A549 (cell line): ENCODE measurements around the gene NEURL2. TPM values are rescaled to one million over a fixed set of nuclear protein-coding genes. Genes with fewer than 3 reads are reported as not detected.

Experiments used
- ATAC-seq, 2 experiments: fragments of 200-7000 bp in 1 of 2; fragments of >200 bp in 1 of 2; cut with Nextera tagmentation in 1 of 2; cut with Tn5 transposase in 1 of 2; 3 replicates each; pipeline versions ENCODE4 v1.8.0 to v1.9.1; 2018 to 2020; ENCODE audit warnings: mild to moderate bottlenecking in 1 of 2, moderate library complexity in 1 of 2
- CTCF ChIA-PET: fragments of 300-600 bp; sonication (Branson Sonifier 250); formaldehyde crosslinking; extraction: SDS; loops from one replicate; lab custom pipeline; 2021; ENCODE audit warnings: antibody characterized with exemption, inconsistent platforms; lab: Yijun Ruan, JAX
- POLR2A ChIA-PET: fragments of 350-600 bp; formaldehyde crosslinking; extraction: SDS; loops from one replicate; lab custom pipeline; 2021; ENCODE audit warnings: antibody characterized with exemption, inconsistent platforms; lab: Yijun Ruan, JAX
- DNase-seq, 2 experiments: peaks; one replicate each; pipeline versions ENCODE4 v3.0.0 to v3.0.0-alpha.2; 2011 to 2016; ENCODE audit warnings: low read depth in 1 of 2, low spot score in 1 of 2
- FAIRE-seq: peaks from 2 replicates; lab custom pipeline; 2011; peaks lifted over from hg19 to GRCh38; lab: Jason Lieb, UNC
- H3K27ac ChIP-seq, 2 experiments: fragments of >200 bp; sonication (Bioruptor Twin); formaldehyde crosslinking; 3 replicates each; pipeline ENCODE4 v1.5.1; 2016 to 2017
- H3K4me1 ChIP-seq: fragments of >200 bp; sonication (Bioruptor Twin); formaldehyde crosslinking; 3 replicates; pipeline ENCODE4 v1.6.1; 2016
- H3K4me2 ChIP-seq: fragments of >200 bp; sonication (Bioruptor Twin); formaldehyde crosslinking; 3 replicates; pipeline ENCODE4 v1.6.1; 2016
- H3K4me3 ChIP-seq: fragments of >200 bp; sonication (Bioruptor Twin); formaldehyde crosslinking; 3 replicates; pipeline ENCODE4 v1.5.1; 2016
- H3K9me3 ChIP-seq: fragments of >200 bp; sonication (Bioruptor Twin); formaldehyde crosslinking; 3 replicates; pipeline ENCODE4 v1.6.1; 2016
- CBX8 ChIP-seq: fragments of 200-600 bp; sonication (generic); IDR thresholded peaks from 2 replicates; pipeline ENCODE4 v1.6.1; 2016
- CEBPB ChIP-seq, 2 experiments: fragments of >200 bp in 1 of 2; sonication (Bioruptor Twin) in 1 of 2; formaldehyde crosslinking in 1 of 2; IDR thresholded peaks; 2 replicates each; pipeline ENCODE4 v1.6.1; 2012 to 2016
- CHD2 ChIP-seq: fragments of 150-350 bp; IDR thresholded peaks from 2 replicates; pipeline ENCODE4 v1.6.1; 2014; ENCODE audit warnings: low read length; ENCODE audit not compliant: partially characterized antibody
- CHD4 ChIP-seq: fragments of 200-600 bp; sonication (generic); IDR thresholded peaks from 2 replicates; pipeline ENCODE4 v1.6.1; 2016; ENCODE audit warnings: antibody characterized with exemption, mild to moderate bottlenecking, borderline replicate concordance
- EHF ChIP-seq: fragments of 250-450 bp; sonication (Bioruptor Pico); IDR thresholded peaks from 2 replicates; pipeline ENCODE4 v1.5.0; 2020; ENCODE audit warnings: mild to moderate bottlenecking
- EHMT2 ChIP-seq: fragments of 200-600 bp; sonication (generic); IDR thresholded peaks from 2 replicates; pipeline ENCODE4 v1.6.1; 2016; ENCODE audit warnings: antibody characterized with exemption, low read depth, mild to moderate bottlenecking, moderate library complexity
- ESRRA ChIP-seq: fragments of 150-350 bp; IDR thresholded peaks from 2 replicates; pipeline ENCODE4 v1.6.1; 2014; ENCODE audit warnings: mild to moderate bottlenecking, low read length, borderline replicate concordance
- GATA3 ChIP-seq: IDR thresholded peaks from 2 replicates; pipeline ENCODE4 v1.6.1; 2012; ENCODE audit warnings: borderline replicate concordance
- HOXB13 ChIP-seq: fragments of 250-450 bp; sonication (Bioruptor Pico); IDR thresholded peaks from 2 replicates; pipeline ENCODE4 v1.5.0; 2020; ENCODE audit warnings: low read depth, mild to moderate bottlenecking, moderate library complexity
- HOXB5 ChIP-seq: fragments of 250-450 bp; sonication (Bioruptor Pico); IDR thresholded peaks from 2 replicates; pipeline ENCODE4 v1.5.0; 2020; ENCODE audit warnings: mild to moderate bottlenecking, moderate library complexity
- JUN ChIP-seq, 2 experiments: fragments of >200 bp; sonication (Bioruptor Twin); formaldehyde crosslinking; IDR thresholded peaks; 2 replicates in 1 of 2; 3 replicates in 1 of 2; pipeline ENCODE4 v1.6.1; 2016 to 2017
- MAFK ChIP-seq: fragments of 450-650 bp; IDR thresholded peaks from 2 replicates; pipeline ENCODE4 v1.6.1; 2014; ENCODE audit not compliant: partially characterized antibody
- MYC ChIP-seq: IDR thresholded peaks from 2 replicates; pipeline ENCODE4 v1.6.1; 2012; ENCODE audit warnings: mild to moderate bottlenecking, inconsistent platforms, low read length, improper control_type of control experiment, borderline replicate concordance
- NFE2L2 ChIP-seq: fragments of 150-350 bp; conservative IDR thresholded peaks from 2 replicates; pipeline ENCODE4 v1.6.1; 2014; ENCODE audit warnings: low read length
- NPAS2 ChIP-seq: fragments of 250-450 bp; sonication (Bioruptor Pico); IDR thresholded peaks from 2 replicates; pipeline ENCODE4 v1.8.0; 2022; ENCODE audit warnings: mild to moderate bottlenecking, moderate library complexity, borderline replicate concordance
- NR3C1 ChIP-seq: fragments of >200 bp; sonication (Bioruptor Twin); formaldehyde crosslinking; IDR thresholded peaks from 3 replicates; pipeline ENCODE4 v1.6.1; 2017
- POLR2A ChIP-seq: IDR thresholded peaks from 2 replicates; pipeline ENCODE4 v1.6.1; 2012; ENCODE audit warnings: mild to moderate bottlenecking, low read length
- POLR2AphosphoS2 ChIP-seq: conservative IDR thresholded peaks from 2 replicates; pipeline ENCODE4 v1.6.1; 2012; ENCODE audit warnings: low read length, improper control_type of control experiment, inconsistent platforms
- RAD21 ChIP-seq, 2 experiments: fragments of >200 bp in 1 of 2; sonication (Bioruptor Twin) in 1 of 2; formaldehyde crosslinking in 1 of 2; IDR thresholded peaks in 1 of 2; conservative IDR thresholded peaks in 1 of 2; 2 replicates in 1 of 2; 3 replicates in 1 of 2; pipeline ENCODE4 v1.6.1; 2012 to 2018; ENCODE audit warnings: inconsistent platforms in 1 of 2
- RCOR1 ChIP-seq: fragments of 150-350 bp; IDR thresholded peaks from 2 replicates; pipeline ENCODE4 v1.6.1; 2014; ENCODE audit warnings: antibody characterized with exemption, low read length, low read depth
- RNF2 ChIP-seq: fragments of 200-600 bp; sonication (generic); IDR thresholded peaks from 2 replicates; pipeline ENCODE4 v1.6.1; 2016; ENCODE audit warnings: low read depth, mild to moderate bottlenecking, antibody characterized with exemption, moderate library complexity, borderline replicate concordance
- SMC3 ChIP-seq: fragments of >200 bp; sonication (Bioruptor Twin); formaldehyde crosslinking; IDR thresholded peaks from 3 replicates; pipeline ENCODE4 v1.6.1; 2018; ENCODE audit warnings: inconsistent platforms
- SREBF2 ChIP-seq: fragments of 450-650 bp; IDR thresholded peaks from 2 replicates; pipeline ENCODE4 v1.6.1; 2014; ENCODE audit warnings: mild to moderate bottlenecking, moderate library complexity
- TFCP2L1 ChIP-seq: fragments of 250-450 bp; sonication (Bioruptor Pico); IDR thresholded peaks from 2 replicates; pipeline ENCODE4 v1.5.0; 2021; ENCODE audit warnings: mild to moderate bottlenecking
- TP53 ChIP-seq: fragments of 250-450 bp; sonication (Bioruptor Pico); IDR thresholded peaks from 2 replicates; pipeline ENCODE4 v1.5.0; 2021; ENCODE audit warnings: mild to moderate bottlenecking, moderate library complexity
- ZC3H11A ChIP-seq: fragments of 450-650 bp; IDR thresholded peaks from 2 replicates; pipeline ENCODE4 v1.6.1; 2014; ENCODE audit warnings: antibody characterized with exemption, mild to moderate bottlenecking
- WGBS: methylation state at CpG from one replicate; pipeline ENCODE4 v1.1.6; 2017; ENCODE audit errors: missing lambda C conversion rate; 5-methylcytosine and 5-hydroxymethylcytosine counted together
- polyA plus RNA-seq, 4 experiments: library from polyadenylated mRNA; depleted of rRNA in 3 of 4; stranded (reverse); fragments of >200 nt; fragmentation: RNase III in 1 of 4; extraction: RNeasy Plus Mini Kit Qiagen cat#74134 plus additional on column Dnase treatment in 1 of 4; gene quantifications; 2 replicates in 3 of 4; 3 replicates in 1 of 4; pipeline ENCODE4 v1.2.3, GENCODE V29; 2011 to 2017
- TF ChIP-seq, protein P1 (sequence below): IDR thresholded peaks from 2 replicates; pipeline ENCODE4 v1.6.1; 2012; ENCODE audit warnings: low read depth, borderline replicate concordance
- TF ChIP-seq, protein P2 (sequence below): IDR thresholded peaks from 2 replicates; pipeline ENCODE4 v1.6.1; 2012
- TF ChIP-seq, protein P3 (sequence below): fragments of >200 bp; sonication (Bioruptor Twin); formaldehyde crosslinking; IDR thresholded peaks from 3 replicates; pipeline ENCODE4 v1.5.1; 2016
- TF ChIP-seq, protein P4 (sequence below): fragments of >200 bp; sonication (Bioruptor Twin); formaldehyde crosslinking; IDR thresholded peaks from 2 replicates; pipeline ENCODE4 v1.6.1; 2016
- TF ChIP-seq, protein P5 (sequence below): fragments of 250-450 bp; sonication (Bioruptor Pico); IDR thresholded peaks from 2 replicates; pipeline ENCODE4 v1.5.0; 2021; ENCODE audit warnings: mild to moderate bottlenecking, moderate library complexity, borderline replicate concordance
- TF ChIP-seq, protein P6 (sequence below): IDR thresholded peaks from 2 replicates; pipeline ENCODE4 v1.6.1; 2012

The NEURL2 gene
- polyA plus RNA-seq, 2 of the 4 experiments (the other 2 are of a cell fraction) = 0.57 to 1.4 TPM

DNA sequence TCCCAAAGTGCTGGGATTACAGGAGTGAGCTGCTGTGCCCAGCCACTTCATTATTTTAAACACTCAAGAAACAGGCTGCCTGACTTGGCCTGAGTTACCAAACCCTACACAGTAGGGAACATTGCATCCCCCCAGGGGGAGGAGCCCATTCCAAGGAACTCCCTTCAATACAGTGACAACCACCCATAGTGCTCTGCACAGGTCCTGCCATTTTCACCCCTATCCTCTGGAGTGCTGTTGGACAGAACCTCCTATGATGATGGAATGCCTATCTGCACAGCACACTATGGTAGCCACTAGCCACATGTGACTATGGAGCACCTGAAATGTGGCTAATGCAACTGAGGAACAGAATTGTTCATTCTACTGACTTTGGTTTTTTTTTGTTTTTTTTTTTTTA, 45.6 kb downstream of the NEURL2 start (continued):
- TF ChIP-seq, protein P1, sequence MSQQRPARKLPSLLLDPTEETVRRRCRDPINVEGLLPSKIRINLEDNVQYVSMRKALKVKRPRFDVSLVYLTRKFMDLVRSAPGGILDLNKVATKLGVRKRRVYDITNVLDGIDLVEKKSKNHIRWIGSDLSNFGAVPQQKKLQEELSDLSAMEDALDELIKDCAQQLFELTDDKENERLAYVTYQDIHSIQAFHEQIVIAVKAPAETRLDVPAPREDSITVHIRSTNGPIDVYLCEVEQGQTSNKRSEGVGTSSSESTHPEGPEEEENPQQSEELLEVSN = no peak
- no peak for TF ChIP-seq SREBF2

DNA sequence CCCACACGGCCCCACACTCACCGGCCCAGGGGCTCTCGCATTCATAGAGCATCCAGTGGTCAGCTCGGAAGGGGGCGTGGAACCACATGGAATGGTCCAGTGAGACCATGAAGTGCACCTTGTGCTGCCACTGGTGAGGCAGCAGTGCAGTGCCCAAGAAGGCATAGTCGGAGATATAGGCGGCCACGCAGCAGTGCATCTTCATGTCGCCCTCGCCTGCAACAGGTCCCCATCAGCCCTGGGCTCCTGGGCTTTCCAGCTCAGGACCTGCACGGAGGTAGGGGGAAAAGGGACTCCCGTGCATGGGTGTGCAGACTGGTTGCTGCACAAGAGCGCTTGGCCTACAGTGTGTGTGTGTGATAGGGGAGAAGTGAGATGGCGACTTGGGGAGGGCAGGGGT, 47.5 kb downstream of the NEURL2 start:
- no peak overlapping the region for H3K4me3 ChIP-seq
- 93% methylated on average over 14 of the region's 14 CpGs for WGBS
- no peaks in the 10 kb centered on the region for H3K4me1 ChIP-seq
- FAIRE-seq (no peak), DNase-seq (no peak), ATAC-seq (no peak)
- CTCF ChIA-PET = interaction anchor here (1.1 kb wide), 1 partner anchor 89 kb away, joined by 3 read pairs; no protein-coding TSS in a partner anchor
- no peak for TF ChIP-seq JUN (IDR thresholded peaks at IDR 0.05)
- no peak for TF ChIP-seq EHMT2
- TF ChIP-seq CHD4 = no peak
- no peak for TF ChIP-seq EHF (CRISPR knock-in tag)
- no peak for TF ChIP-seq ESRRA
- TF ChIP-seq POLR2A = no peak
- TF ChIP-seq TP53 (CRISPR knock-in tag) = no peak
- no peak for TF ChIP-seq GATA3
- no peak for TF ChIP-seq HOXB13 (CRISPR knock-in tag)
- TF ChIP-seq SMC3 = no peak
- TF ChIP-seq, protein P2, sequence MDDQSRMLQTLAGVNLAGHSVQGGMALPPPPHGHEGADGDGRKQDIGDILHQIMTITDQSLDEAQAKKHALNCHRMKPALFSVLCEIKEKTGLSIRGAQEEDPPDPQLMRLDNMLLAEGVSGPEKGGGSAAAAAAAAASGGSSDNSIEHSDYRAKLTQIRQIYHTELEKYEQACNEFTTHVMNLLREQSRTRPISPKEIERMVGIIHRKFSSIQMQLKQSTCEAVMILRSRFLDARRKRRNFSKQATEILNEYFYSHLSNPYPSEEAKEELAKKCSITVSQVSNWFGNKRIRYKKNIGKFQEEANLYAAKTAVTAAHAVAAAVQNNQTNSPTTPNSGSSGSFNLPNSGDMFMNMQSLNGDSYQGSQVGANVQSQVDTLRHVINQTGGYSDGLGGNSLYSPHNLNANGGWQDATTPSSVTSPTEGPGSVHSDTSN = no peak
- TF ChIP-seq RAD21 (conservative IDR thresholded peaks at IDR 0.05 in 1 of 2, IDR thresholded peaks at IDR 0.05 in 1 of 2) = no peak
- no peak for TF ChIP-seq CHD2
- no peak for TF ChIP-seq NFE2L2
- H3K9me3 ChIP-seq = no peaks in the 10 kb centered on the region
- POLR2A ChIA-PET = interaction anchor here (1.5 kb wide), 1 partner anchor 10 kb away, joined by 3 read pairs; the partner anchor contains the start of gene SNX21
- no peak overlapping the region for H3K27ac ChIP-seq
- H3K4me2 ChIP-seq = no peak overlapping the region

DNA sequence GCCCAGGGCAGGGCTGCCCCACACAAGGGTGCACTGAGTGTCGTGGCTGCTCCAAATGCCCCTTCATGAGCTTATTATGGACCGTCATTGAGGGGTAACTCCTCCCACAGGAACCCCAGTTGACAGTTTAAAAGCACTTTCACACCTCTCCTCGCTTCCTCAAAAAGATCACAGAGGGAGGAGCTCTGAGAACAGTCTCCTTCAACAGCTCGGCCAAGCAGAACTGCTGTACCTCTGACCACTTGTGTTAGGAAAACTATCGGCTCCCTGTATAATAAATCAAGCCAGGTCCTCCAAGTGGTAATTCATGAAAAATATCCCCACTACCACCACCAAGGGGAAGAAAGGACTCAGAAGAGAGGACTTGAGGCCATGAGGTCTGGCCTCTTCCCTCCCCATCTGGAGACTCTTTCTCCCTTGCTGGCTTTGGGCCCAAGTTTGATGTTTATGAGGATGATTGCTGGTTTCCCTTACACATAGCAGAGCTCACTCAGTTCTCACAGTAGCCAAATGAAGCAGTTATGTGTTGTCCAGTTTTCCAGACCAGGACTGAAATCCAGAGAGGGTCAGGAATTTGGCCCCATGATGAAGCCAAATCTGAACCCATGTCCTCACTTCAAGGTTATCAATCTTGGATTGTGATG, 48.7 kb downstream of the NEURL2 start:
- ChIA-PET CTCF (interaction anchor here (0.8 to 1.6 kb wide), 5 partner anchors 9 to 128 kb away, joined by 3 to 5 read pairs (median 4); no protein-coding TSS in a partner anchor), POLR2A (no interaction called here)
- TF ChIP-seq, protein P3, sequence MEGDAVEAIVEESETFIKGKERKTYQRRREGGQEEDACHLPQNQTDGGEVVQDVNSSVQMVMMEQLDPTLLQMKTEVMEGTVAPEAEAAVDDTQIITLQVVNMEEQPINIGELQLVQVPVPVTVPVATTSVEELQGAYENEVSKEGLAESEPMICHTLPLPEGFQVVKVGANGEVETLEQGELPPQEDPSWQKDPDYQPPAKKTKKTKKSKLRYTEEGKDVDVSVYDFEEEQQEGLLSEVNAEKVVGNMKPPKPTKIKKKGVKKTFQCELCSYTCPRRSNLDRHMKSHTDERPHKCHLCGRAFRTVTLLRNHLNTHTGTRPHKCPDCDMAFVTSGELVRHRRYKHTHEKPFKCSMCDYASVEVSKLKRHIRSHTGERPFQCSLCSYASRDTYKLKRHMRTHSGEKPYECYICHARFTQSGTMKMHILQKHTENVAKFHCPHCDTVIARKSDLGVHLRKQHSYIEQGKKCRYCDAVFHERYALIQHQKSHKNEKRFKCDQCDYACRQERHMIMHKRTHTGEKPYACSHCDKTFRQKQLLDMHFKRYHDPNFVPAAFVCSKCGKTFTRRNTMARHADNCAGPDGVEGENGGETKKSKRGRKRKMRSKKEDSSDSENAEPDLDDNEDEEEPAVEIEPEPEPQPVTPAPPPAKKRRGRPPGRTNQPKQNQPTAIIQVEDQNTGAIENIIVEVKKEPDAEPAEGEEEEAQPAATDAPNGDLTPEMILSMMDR = no peak
- TF ChIP-seq RNF2 (no peak), MYC (no peak), TFCP2L1 (CRISPR knock-in tag) (no peak), CBX8 (no peak), ESRRA (no peak), POLR2AphosphoS2 (no peak), NR3C1 (no peak), MAFK (no peak), NPAS2 (CRISPR knock-in tag) (no peak), RAD21 (conservative IDR thresholded peaks at IDR 0.05 in 1 of 2, IDR thresholded peaks at IDR 0.05 in 1 of 2) (no peak), HOXB5 (CRISPR knock-in tag) (no peak), SREBF2 (no peak), ZC3H11A (no peak), RCOR1 (no peak), CEBPB (IDR thresholded peaks at IDR 0.05) (no peak)
- TF ChIP-seq, protein P4, sequence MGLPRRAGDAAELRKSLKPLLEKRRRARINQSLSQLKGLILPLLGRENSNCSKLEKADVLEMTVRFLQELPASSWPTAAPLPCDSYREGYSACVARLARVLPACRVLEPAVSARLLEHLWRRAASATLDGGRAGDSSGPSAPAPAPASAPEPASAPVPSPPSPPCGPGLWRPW = no peak
- TF ChIP-seq, protein P5, sequence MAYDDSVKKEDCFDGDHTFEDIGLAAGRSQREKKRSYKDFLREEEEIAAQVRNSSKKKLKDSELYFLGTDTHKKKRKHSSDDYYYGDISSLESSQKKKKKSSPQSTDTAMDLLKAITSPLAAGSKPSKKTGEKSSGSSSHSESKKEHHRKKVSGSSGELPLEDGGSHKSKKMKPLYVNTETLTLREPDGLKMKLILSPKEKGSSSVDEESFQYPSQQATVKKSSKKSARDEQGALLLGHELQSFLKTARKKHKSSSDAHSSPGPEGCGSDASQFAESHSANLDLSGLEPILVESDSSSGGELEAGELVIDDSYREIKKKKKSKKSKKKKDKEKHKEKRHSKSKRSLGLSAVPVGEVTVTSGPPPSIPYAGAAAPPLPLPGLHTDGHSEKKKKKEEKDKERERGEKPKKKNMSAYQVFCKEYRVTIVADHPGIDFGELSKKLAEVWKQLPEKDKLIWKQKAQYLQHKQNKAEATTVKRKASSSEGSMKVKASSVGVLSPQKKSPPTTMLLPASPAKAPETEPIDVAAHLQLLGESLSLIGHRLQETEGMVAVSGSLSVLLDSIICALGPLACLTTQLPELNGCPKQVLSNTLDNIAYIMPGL (CRISPR knock-in tag) = no peak
- TF ChIP-seq, protein P6, sequence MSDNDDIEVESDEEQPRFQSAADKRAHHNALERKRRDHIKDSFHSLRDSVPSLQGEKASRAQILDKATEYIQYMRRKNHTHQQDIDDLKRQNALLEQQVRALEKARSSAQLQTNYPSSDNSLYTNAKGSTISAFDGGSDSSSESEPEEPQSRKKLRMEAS = no peak
- 92% methylated on average over 5 of the region's 5 CpGs for WGBS
- Histone ChIP-seq H3K4me1 (no peaks in the 10 kb centered on the region), H3K27ac (no peak overlapping the region), H3K4me3 (no peak overlapping the region), H3K9me3 (no peaks in the 10 kb centered on the region), H3K4me2 (no peak overlapping the region)
- DNase-seq (no peak), ATAC-seq (no peak), FAIRE-seq (no peak)
